GM19025 (cell line): ENCODE measurements around the gene NELFB.

Experiments
- ATAC-seq: cut with Tn5 transposase; IDR thresholded peaks from one replicate; pipeline ENCODE4 v1.9.1; 2021; ENCODE audit warnings: mild to moderate bottlenecking, low read depth, moderate library complexity; ENCODE audit not compliant: unreplicated experiment

NELFB gene

DNA sequence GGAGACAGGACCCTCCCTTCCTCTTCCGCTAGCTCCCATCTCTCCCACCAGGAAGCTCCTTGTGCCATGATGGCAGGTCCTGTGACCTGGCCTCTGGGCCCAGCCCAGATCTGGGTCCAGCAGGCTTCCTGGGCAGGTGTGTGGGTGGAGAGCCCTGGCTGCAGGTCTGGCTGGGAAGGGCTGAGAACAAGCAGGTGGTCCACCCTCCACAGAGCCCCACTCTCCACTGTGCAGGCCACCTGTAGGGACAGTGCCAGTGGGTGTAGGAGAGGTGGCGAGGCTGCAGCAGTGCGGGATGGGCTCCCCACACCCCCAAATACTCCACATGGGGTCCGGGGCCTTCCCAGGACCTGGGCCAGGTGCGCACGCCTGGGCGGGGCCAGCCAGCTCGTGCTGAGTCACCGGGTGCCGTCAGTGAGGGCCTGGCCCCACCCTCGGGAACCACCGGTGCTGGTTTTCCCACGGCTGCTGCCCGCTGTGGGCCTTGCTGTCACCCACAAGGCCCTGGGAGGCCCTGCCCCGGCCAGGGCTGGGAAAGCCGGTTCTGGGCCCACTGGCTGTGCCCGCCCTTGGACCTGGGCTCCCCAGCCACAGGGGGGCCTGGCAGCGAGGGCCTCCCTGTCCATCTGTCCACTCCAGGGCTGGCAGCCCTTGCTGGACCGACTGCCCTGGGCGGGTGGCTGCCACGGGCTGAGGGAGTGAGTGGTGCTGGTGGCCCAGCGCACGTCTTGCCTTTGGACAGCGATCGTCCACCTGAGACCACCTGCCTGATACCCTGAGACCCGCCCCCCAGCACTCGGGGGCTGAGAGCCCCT, 56.3 kb downstream of the NELFB start:
- no peak for ATAC-seq

DNA sequence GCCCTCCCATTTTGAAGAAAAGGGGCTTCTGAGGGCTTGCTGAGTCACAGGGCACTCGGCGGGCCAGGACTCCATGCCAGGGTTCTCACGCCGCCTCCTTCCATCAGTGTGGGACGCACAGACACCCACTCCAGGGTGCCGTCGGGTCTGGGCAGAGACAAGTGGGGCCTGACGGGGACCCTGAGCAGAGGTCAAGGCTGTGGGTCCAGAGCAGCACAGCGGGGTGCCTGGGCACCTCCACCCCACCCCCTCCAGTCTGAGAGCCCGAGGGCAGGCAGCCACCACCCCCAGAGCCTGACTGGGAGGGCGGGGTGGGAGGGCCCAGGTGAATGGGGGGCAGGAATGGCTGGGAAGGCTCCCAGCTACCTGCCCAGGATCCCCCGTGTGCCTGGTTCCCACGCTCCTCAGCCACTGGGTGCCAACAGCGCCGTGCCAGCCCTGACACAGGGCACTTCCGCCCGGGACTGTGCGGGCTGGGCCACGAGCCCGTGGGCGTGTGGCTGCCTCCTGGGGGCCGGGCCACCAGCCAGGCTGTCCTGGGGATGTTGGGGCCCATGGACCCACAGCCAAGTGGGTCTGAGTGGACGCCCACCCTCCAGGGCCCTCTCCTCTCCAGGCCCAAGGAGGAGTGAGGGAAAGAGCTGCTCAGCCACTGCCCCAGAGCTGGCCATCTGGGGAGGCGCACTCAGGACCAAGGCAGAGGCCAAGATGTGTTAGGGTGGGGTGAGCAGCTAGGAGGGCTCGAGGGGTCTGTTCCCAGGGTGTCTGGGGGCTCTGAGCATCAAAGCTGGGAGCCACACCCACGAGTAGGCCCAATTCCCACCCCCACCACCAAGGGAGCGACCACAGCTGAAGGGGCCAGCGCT, 57.1 kb downstream of the NELFB start:
- no peak for ATAC-seq

DNA sequence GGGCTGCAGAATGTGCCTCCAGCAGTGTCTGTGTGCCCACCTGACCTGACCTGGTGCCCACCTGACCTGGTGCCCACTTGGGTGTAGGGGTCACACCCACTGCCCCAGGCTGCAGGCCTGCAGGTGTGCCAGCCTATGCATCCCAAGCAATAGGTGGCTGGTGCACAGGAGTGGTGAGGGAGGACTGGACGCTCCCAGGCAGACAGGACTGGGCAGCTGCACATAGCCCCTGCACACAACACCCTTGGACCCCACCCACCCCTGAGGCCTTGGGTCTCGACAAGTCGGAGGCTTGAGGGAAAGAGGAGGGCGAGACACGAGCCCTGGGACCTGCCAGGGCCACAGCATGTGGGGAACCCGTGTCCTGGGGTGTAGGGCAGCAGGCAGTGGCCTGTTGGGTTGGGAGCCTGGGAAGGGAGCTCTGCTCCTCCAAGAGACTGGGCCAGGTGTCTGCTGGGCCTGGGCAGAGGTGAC, 57.8 kb downstream of the NELFB start:
- no peak for ATAC-seq

DNA sequence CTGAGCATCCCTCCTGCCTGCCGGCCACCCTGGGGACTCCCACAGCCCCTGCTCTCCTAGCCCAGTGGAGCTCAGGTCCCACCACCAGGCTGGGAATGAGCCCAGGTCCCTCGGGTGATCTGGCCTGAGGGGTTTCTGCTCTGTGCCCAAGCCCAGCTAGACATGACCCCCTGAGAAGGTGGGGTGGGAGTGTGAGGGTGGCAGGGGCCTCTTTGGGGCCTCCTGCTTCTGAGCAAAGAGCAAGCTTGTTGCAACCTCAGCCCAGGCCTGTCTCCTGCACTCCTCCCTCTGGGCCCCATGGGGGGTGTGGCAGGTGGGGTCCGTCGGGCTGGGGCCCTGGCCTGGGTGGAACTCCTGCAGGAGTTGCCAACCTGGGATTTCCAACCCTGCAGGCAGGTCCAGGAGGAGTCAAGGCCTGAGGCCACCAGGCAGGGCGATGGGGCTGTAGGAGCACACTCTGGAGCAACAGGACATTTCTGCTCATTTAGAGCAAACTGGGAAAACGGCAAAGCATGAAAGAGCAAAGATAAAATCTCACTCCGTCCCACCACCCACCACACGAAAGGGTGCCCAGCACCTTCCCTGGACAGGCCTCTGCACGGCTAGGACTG, 58.3 kb downstream of the NELFB start:
- ATAC-seq = no peak

DNA sequence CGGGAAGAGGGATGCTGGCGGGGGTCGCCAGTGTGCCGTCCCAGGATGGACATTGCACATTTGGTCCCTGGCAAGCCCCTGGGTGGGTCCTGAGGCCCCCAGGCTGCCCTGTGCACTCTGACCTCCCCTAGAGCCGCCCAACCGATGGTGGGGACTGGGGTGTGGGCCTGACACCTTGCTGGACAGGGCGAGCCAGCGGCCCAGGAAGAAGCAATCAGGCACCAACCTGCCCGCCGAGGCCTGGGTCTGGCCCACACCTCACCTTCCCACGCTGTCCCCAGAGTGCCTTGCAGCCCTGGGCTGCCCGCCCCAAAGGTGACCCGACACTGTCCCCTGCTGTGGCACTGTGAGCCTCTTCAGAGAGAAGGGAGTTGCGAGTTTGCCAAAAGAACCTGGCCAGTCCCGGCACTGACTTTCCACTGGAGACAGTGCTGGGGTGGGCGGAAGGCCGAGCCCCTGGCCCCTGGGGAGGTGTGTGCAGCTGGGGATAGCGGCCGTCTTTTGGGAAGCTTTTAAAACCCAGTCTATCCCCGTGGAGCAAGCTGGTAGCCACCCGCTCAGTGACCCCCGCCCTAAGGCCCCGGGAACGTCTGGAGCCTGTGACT, 58.9 kb downstream of the NELFB start:
- ATAC-seq = no peak

DNA sequence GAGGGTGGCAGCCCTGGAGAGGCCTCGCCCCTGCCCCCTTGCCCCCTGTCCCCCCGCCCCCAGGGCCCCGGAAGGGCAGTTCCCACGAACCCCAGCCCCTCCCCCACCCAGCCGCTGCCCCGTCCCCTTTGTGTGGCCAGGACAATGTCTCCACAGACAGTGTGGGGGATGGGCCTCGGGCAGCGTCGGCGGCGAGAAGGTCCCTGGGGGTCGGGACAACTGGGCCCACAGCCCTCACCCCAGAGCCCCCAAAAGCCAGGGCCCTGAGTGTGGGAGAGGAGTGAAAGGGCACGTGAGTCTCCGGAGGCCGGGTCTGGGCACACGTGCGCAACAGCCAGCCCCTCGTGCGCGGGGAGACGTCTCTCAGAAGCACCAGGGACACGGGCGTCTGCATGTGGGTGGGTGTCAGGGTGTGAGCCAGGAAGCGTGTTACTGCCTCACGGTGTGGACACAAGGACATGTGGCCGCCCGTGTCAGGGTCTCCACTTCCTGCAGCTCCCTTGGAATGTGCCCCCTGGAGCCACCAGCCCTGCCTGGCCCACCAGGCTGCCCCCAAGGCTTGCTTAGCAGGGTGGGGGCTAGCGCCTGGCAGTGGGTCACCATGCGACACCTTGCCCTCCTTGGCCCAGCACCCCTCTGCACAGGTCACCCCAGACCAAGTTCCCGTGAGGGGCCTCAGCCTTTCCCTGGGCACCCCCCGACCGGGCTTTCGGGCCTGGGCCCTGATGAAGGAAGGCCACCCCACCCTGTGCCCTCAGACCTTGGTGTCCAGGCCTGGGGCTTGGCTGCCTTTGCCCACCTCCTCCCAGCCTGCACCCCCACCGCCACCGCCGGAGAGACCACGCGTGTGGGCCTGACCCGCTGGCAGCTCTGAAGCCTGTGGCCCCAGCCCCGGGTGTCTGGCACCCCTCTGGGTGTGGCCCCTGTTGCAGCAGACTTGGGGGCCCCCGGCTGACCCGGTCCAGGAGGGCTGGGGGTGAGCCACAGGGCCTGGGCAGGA, 59.7 kb downstream of the NELFB start:
- no peak for ATAC-seq

DNA sequence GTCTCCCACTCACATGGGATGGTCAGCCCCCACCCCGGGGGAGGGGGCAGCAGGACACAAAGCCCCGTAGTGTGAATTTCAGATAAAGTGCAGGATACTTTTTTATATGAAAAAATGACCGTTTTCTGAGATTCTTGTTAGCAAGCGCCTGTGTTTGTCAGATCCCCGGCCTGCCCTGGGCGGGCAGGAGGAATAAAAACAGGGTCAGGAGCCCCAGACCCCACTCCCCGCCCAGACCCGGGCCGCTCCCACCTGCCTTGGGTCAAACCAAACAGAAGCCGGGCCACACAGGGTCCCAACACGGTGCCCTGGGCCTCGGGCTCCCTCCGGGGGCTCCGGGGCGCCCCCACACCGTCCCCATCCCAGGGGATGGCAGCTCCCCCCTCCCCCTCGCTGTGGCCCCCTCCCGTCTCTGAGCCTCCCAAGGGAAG, 60.5 kb downstream of the NELFB start:
- ATAC-seq = no peak

DNA sequence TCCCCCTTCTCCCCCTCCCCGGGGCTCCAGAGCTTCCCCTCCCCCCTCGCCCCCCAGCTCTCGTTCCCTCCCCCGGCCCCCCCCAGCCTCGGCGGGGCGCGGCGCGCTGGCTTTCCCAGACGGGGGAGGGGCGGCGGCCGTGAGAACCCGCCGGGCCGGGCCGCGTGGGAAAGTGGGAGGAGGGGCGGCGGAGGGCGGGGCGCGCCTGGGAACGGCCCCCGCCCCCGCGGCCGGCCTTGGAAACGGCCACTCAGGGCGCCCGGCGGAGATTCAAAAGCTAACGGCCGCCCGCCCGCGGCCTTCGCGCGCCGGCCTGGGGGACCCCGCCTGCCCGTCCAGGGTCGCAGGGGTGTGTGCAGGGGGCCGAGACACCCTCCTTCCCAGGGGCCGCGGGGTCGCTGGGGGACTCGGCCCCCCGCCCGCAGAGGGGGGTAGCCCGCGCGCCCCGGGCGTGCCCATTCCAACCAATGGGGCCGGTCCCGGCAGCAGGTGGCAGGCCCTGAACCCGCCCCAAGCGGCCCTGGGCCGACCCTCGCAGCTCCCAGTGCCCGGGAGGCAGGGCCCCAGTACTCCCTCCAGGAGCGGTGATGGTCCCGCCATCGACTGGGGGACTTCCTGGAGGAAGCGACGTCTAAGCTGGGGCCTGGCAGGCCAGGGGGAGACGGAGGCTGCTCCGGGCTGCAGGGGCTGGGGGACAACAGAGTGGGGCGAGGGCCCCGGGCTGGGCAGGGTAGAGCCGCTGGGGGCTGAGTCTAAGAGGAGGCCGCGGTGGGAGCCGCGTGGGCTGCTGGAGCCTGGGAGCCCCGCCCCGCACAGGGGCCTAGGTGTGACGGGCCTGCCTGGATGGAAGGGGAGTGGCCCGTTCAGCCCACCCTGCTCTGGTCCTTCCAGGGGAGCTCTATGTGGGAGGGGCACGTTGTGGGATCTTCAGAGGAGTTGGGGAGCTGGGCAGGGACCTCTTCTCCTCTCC, 61.2 kb downstream of the NELFB start:
- no peak for ATAC-seq

DNA sequence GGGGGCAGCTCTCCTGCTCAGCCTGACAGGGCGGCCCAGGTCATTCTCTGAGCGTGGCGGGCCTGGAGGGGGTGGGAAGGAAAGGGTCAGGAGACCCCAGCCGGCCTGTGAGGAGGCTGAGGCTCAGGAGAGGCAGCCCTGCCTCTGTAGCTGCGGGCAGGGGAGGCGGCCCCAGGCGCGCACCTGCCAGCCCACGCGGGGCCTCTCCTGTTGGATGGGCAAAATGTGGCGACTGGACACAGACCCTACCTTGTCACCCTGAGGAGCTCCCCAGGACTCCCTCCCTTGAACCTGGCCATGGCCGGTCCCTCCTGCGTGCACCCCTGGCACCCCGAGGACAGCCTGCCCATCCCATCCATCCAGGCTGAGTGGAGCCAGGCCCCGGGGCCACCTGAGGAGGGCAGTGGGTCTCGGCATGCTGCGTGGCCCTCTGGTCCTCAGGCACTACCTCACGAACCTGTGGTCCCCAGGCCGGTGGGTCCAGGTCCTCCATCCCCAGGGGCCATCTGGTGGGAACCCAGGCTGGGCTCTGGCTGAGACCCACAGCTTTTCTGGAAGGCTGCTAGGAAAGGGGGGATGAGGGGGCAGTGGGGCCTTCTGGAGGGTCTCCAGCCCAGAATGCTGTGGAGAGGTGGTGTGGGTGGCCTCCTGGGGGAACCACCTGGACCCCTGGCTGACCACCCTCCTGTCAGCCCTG, 62.0 kb downstream of the NELFB start:
- no peak for ATAC-seq

DNA sequence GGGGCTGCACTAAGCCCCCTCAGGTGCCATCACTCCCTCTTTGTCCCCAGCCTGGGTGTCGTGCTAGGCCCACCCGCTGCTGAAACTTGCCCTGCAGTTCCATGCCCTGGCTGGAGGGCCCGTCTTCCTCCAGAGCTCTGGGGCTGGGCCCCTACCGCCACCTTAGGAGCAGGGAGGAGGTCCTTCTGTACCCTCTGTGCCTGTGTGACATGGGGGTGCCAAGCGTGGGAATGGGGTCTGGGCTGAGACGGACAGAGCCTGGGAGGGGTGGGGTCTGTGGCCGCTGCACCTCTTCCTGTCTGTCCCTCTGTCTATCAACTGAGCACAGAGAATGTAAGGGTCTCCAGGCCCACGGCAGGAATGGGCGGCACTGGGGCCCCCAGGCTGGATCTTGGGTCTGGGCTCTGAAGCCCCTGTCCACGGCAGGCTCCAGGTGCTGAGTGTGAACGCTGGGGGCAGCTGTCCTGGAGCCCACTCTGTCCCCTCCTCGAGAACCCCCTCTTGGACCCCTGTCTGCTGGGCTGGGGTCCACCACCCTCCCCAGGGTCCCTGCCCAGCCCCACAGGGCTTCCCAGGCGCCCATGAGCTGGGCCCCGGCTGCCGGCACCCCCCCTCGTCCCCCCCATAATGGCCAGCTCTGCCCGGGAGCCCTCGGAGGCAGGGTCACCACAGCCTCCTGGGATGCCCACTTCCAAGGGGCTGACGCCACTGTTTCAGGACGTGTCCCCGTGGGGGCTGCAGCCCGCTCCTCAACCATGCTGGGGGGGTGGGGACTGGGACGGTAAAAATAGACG, 62.8 kb downstream of the NELFB start:
- no peak for ATAC-seq

DNA sequence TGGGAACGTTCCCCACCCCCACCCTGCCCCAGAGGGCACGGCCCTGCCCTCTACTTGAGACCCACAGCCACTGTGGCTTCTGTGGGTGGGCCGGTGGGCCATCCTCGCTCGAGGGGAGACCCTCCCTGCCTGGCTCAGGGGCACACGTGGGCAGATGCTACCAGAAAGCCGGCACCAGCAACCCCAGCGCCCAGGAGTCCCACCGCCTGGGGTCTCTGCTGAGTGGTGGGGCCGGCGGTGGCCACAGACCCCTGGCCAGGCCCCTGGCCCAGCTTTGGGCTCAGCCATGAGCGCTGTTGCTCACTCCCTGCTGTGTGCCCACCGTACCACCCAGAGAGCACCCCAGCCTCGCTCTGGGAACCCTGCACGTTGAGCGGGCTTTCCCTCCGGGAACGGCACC, 63.5 kb downstream of the NELFB start:
- ATAC-seq = no peak

DNA sequence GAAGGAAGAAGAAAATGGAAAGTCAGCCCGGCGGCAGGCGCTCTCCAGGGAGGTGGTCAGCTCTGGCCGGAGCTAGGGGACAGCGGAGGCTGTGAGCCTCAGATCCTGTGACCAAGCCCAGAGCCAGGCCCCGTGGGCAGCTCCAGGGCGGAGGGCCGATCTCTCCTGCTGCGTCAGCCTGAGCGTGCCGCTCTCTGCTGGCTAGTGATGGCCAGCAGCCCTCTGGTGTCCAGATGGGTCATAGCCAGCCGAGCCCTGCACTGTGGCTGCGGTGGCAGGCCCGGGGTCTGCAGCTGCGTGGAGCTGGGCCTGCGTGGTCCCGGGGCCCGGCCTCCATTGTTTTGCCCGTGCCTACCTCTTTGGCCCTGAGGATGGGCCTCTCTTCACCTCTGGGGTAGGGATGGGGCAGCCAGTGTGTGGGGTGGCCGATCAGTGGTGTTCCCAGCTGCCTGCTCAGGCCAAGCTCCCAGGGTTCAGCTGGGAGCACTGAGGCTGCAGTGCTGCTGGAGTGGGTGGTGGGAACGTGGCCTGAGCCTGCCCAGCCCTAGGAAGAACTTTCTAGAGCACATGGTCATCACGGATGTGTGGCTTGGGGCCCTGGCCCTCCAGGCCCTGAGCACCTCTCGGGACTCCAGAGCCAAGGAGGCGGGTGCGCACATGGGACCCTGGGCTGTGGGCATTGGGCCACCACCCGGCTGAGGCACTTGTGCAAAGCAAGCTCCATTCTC, 64.0 kb downstream of the NELFB start:
- no peak for ATAC-seq

DNA sequence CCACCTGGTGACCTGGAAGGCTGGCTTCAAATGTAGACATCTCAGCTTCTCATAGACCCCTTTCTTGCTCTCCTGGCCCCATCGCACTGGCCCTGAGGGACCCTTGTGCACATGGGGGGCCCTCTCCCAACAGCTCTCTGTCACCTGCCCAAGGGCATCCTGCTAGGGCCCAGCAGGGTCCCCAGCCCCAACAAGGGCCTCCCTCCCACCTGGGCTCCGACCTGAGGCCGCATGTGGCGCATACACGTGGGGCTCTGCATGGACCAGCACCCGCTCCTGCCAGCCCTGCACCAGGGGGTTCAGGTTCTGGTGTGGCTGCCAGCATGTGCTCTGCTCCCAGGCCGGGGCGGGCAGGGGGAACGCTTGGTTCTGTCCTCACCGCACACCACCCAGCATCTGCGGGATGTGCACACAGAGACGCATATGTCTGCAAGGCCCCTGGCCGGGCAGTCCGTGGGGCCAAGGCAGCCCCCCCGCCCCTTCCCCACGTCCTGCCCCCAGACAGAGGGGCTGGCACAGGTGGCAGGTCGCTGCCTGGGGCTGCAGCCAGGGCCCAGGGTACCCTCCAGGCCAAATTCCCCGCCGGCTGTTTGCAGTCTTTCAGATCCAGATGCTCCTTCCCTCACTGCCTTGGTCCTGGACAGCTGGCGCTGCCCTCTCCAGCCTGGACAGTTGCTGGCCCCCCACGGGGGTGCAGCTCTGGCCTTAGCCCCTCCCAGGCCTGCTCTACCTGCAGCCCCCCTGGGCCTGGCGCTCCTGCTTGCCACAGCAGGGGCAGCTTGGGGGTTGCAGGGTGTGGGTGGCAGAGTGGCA, 64.8 kb downstream of the NELFB start:
- ATAC-seq = no peak

DNA sequence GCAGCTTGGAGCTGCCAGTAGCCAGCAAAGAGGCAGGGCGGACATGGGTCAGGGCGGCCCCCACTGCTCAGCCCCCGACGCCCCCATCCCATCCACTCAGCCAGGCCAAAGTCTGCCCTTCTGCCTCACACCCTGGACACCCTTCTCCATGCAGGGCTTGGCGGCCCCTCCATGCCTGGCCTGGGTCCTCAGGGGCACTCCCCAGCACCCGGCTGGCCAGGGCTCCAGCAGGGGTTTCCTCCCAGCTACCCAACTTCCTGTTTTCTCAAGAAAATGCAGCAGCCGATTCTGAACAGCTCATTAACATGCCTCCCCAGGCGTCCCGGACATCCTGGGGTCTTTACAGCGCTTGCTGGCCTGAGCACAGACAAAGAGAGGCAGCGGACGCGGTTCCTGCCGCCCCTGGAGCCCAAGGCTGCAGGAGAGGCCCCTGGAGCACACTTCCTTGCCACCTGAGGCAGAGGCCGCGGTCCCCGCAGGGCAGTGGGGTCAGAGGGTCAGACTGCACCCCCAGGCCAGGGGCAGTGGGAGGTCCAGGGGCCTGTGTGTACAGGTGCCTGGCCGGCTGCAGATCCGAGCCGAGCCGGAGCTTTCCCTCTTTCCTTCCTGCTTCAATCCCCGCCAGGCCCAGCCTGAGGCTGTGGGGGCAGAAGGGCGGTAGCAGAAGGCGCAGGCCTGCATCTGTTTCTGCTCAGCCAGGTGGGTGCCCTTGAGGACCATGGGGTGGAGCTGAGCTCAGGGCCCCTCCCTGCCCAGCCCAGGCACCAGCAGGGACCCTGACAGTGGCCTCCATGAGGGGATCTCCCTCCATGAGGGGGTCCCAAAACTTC, 65.6 kb downstream of the NELFB start:
- no peak for ATAC-seq
